HG02870 (cell line): ENCODE results near the gene WDR31.
"Not testable (repeated sequence)": the region's sequence is repeated elsewhere in the genome, so short reads cannot be mapped to it uniquely, and the experiment has no call there.

Experiments
- ATAC-seq: cut with Tn5 transposase; IDR thresholded peaks from one replicate; pipeline ENCODE4 v1.9.1; 2021; ENCODE audit warnings: mild to moderate bottlenecking, moderate library complexity; ENCODE audit not compliant: unreplicated experiment

WDR31 gene

GRCh38 chr9:113298924-113299770 lies 40.9 kb downstream of the WDR31 start:
- no peak for ATAC-seq

DNA sequence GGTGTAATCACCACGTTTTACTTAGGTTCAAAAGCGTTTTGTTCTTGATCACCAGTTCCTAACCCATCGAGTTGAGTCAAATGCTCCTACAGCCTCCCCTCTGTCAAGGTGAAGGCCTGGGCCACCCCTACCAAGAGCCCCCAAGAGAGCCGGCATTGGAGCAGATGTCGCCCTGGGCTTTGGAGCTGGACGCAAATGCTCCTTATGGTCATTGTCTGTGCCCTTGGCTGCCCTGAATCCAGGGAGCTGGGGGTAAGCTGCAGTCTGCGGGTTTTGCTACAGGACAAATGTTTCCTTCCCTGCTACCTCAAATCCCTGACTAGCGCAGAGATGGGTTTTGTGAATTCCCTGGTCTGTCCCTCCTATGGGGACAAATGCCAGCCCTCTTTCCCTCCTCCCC lies 41.8 kb downstream of the WDR31 start:
- ATAC-seq, result no peak

- no peak for ATAC-seq
These were observed 43.1 kb downstream of the WDR31 start for GRCh38 chr9:113296796-113297558.

- ATAC-seq, result not testable (repeated sequence)
These were observed 43.8 kb downstream of the WDR31 start for GRCh38 chr9:113296247-113296646.

- ATAC-seq, result no peak
These were observed 46.7 kb downstream of the WDR31 start for GRCh38 chr9:113293285-113293878.

GRCh38 chr9:113290052-113290607 lies 49.9 kb downstream of the WDR31 start:
- no peak for ATAC-seq

DNA sequence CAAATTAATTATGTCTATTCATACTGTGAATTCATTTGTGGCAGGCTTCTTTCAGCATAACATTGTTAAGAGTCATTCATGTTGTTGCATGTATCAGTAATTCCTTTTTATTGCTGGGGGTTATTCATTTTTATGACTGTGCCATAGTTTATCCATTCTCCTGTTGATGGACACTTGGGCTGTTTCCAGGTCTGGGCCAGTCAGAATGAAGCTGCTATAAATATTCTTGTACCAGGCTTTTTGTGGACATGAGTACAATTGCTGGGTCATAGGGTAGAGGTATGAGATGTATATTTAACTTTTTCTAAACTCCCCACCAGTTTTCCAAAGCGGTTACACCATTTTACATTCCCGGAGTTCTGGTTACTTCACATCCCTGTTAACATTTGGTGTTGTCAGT lies 51.0 kb downstream of the WDR31 start:
- ATAC-seq, result no peak

DNA sequence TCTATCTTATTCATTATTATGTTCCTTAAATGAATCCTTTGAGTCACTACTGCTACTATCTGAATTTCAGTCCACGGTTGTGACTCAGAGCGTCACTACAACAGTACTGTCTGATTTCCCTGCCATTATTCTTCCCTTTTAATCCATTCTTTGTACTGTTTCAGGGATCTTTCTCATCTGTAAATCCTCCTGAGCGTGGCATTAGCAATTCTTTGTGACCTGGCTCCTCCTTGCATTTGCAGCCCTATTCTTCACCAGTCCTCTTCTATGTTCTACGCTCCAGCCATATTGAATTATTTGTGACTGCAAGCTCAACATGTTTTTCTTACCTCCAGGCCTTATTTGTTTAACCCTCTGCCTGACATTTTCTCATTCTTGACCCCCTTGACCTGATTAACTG lies 58.7 kb downstream of the WDR31 start:
- no peak for ATAC-seq

DNA sequence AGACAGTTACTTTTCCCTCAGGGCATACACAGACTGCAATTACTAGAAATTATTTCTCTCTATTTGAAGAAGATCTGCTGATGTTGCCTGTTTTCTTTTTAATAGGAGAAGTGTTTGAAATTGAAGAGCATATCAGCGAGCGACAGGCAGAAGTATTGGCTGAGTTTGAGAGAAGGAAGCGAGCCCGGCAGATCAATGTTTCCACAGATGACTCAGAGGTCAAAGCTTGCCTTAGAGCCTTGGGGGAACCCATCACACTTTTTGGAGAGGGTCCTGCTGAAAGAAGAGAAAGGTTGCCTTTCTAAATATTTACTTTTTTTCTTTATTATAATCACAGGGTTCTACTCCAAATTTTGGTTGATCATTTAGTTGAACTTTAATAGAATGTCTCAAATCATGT lies 61.2 kb downstream of the WDR31 start:
- no peak for ATAC-seq

DNA sequence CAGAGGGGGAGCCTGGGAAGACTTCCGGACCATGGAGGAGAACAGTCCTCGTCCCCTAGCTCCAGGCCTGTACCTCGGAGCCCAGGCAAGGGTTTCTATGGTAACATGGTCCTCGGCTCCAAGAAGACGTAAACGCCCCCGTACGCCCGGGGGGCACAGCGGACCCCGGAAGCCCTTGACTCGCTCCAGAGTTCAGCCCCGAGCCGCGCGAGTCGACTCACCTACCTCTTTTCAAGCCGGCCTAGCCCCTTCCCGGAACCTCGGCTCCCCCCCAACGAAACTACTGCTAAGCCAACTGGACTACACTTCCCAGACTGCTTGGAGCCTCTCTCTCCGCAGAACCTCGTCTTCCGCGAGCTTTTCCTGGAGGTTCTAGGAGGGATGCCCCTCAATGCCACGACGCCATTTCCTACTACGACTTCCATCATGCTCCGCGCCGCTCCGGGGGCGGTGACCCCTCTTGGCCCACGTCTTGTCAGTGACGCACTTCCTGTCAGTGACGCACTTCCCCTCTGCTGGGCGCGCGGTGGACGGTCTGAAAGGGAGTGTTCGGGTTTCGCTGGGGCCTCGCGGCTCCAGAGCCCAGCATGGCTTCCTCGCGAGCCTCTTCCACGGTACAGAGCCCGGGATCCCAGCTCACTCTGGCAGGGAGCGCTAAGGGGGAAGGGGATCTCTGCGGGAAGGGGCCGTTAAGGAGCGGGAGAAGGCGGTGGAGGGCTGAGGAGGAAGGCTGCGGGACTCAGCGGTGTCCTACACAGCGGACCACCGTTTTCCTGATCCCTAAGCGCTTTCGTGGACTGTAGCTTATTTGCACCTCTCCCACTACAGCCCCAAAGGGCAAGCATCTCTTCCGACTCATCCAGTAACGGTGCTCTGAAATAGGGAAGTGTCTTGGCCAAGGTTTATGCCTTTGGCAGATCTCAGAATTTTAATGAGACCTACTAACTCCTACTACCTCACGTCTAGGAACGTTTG lies 64.6 kb downstream of the WDR31 start, which contains the start of the genes CDC26 and PRPF4:
Gene CDC26, minus strand, starts transcription at position 416 of the 975 bp plus-strand sequence. CDS start 3,065 bp downstream, outside the sequence.
Gene PRPF4, plus strand, starts transcription at position 502 of the 975 bp plus-strand sequence. Its CDS starts 86 bp downstream, at position 588.
- ATAC-seq, result peak; percentile 96

- peak; percentile 2 for ATAC-seq
These were observed 65.5 kb downstream of the WDR31 start for GRCh38 chr9:113274474-113275156.

- no peak for ATAC-seq
These were observed 70.2 kb downstream of the WDR31 start for GRCh38 chr9:113269871-113270270.

- no peak for ATAC-seq
These were observed 70.7 kb downstream of the WDR31 start for GRCh38 chr9:113269355-113269754.

DNA sequence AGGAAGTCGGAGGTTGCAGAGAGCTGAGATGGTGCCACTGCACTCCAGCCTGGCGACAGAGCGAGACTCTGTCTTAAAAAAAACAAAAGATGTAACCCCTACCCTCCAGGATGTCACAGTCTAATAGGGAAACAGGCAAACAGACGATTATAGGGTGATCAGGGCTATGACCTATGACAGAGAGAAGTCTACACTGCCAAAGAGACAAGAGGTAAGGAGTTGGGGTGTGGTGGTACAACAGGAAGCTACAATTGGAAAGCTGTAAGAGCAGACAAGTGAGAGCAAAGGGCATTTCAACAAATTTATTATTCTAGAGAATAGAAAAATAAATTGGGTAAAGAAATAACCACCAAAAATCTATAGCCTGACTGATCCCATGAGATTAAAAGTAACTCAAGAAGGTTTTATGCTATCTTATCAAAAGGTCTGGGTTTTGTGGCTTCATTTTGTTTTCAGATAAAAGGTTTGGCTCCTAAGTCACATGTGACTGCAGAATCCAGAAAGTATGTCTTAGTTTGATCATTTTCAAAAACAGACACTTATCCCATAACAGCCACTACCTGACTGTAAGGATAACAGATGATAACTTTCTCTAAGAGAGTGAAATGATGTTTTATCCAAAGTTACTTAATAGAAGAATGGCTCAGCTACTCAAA lies 72.0 kb downstream of the WDR31 start:
- no peak for ATAC-seq

DNA sequence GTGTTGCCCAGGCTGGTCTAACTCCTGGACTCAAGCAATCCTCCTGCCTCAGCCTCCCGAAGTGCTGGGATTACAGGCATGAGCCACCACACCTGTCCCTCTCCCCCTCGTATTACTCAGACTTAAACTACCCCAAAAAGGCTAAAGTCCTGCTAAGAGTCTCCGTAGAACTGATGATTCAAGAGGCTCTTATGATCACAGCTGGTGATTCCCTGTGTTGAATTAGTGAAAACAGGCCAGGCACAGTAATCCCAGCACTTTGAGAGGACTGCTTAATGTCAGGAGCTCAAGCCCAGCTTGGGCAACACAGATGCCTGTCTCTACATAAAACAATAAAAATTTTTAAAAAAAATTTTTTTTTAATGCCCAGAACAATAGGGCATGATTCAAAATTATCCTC lies 73.9 kb downstream of the WDR31 start:
- ATAC-seq, result no peak
